Measurements from ENCODE around the gene TOP3A. TPM values are rescaled to one million over a fixed set of nuclear protein-coding genes. Genes with fewer than 3 reads are reported as not detected.
A peak's percentile ranks its signal among the peaks of the same experiment; 100 is the strongest.

The TOP3A gene
- total RNA-seq, 1 donor from 2014 or later, result 16.1 TPM

DNA sequence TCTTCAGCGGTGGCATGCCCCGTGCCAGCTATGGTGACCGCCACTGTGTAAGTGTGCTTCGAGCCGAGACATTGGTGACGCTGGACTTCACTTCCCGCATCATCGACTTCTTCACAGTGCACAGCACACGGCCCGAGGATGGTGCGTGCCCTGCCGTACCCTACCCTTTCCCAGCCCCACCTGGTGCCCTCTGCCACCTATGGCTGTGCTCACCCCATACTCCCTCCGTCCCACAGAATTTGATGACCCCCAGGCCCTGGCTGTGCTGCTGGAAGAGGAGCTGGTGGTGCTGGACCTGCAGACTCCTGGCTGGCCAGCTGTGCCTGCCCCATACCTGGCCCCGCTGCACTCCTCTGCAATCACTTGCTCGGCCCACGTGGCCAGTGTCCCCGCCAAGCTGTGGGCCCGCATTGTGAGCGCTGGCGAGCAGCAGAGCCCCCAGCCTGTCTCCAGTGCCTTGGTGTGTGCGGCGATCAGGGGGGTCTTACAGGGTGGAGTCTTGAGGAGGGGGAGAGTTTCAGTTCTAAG, 79.9 kb downstream of the TOP3A start:
- DNase-seq (ENCODE audit: low spot score), result no peak

DNA sequence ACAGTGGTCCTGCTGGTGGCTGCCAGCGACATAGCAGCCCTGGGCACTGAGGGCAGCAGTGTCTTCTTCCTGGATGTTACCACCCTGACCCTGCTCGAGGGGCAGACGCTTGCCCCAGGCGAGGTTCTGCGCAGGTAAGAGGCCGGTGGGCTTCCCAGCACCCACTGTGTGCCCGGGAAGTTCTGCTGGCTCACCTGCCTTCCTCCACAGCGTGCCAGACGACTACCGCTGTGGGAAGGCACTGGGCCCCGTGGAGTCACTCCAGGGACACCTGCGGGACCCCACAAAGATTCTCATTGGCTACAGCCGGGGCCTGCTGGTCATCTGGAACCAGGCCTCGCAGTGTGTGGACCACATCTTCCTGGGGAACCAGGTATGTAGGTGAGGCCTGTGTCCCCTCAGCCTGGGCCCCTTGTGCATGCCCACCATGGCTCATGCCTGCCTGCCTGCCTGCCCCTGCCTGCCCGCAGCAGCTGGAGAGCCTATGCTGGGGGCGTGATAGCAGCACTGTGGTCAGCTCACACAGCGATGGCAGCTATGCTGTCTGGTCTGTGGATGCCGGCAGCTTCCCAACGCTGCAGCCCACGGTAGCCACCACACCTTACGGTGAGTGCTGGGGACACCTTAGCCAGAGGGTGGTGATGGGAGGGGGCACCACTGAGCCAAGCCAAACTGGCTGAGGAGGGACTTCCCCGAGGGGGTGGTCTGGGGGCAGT, 80.8 kb downstream of the TOP3A start:
- DNase-seq (ENCODE audit: low spot score), result no peak

- no peak for DNase-seq (ENCODE audit: low spot score)
These were observed 83.6 kb downstream of the TOP3A start for GRCh38 chr17:18231164-18231563.

DNA sequence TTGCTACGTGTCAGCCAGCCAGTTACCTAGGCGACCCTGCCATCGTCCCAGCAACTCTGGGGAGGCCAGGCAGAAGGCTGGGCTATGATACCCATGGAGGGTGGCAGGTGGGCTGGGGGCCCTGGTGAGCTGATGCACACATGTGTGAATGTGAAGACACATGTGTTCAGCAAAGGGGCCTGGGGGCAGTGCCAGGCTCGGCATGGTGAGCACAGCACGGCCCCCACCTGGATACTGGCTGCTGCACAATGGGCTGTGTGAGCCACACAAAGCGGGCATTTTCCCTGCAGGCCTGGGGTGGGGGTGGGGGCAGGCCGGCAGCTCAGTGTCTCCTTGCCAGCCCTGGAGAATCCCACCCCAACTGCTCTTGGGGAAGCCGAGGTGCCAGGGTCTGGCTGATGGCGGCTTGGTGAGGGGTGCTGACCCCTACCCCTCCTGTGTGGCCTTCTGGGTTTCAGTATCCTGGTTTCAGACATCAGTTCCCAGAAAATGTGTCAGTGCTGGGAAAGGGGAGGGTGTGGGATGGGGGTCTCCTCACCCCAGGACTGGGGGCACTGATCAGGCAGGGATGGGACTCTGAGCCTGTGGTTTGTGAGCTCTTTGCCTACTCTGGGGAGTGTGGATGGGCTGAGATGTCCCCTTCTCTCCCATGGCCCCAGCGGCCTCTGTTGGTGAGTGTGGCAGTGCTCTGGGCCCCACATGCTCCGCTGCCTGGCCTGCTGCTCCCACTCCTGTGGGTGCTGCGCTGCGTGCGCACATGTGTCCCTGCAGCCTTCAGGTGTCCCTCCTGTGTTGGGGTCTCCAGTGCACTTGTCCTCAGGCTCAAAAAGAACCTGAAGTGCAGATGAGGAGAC, 84.3 kb downstream of the TOP3A start:
- DNase-seq (ENCODE audit: low spot score), result no peak

- no peak for DNase-seq (ENCODE audit: low spot score)
These were observed 85.0 kb downstream of the TOP3A start for GRCh38 chr17:18229771-18230170.

GRCh38 chr17:18229254-18229653, 85.5 kb downstream of the TOP3A start:
- no peak for DNase-seq (ENCODE audit: low spot score)

GRCh38 chr17:18228176-18228682, 86.6 kb downstream of the TOP3A start:
- no peak for DNase-seq (ENCODE audit: low spot score)

- DNase-seq (ENCODE audit: low spot score), result no peak
These were observed 87.2 kb downstream of the TOP3A start for GRCh38 chr17:18227635-18228034.

- DNase-seq (ENCODE audit: low spot score), result no peak
These were observed 88.4 kb downstream of the TOP3A start for GRCh38 chr17:18226284-18226945.

DNA sequence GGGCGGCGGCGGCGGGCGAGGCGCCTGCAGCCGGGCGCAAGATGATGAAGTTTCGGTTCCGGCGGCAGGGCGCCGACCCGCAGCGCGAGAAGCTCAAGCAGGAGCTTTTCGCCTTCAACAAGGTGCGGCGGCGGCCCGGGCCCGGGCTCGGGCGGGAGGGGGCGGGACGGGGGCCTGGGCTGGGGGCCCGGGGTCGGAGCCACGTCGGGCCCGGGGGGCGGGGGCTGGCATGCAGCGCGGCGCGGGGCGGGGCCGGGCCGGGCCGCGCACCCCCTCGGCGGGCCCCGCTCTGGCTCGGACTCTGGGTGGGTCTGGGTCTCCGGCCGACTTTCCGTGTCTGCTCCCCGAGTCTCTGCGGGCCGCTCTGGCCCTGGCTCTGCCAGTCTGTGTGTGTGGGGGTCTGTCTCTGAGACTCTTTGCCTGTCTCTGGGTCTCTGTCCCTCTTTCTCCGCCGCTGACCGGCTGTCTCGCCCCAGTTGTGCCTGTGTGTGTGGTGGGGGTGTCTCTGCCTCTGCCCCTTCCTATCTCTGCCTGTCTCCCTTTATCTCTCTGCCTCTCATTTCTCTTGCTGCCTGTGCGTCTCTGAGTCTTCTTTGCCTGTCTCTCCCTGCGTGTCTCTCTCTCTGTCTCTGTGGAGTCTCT, 89.0 kb downstream of the TOP3A start:
- DNase-seq (ENCODE audit: low spot score), result peak; percentile 43

- peak; percentile 97 for DNase-seq (ENCODE audit: low spot score)
These were observed 89.6 kb downstream of the TOP3A start, which contains the start of gene LLGL1 for GRCh38 chr17:18225121-18225641. Gene LLGL1 (plus strand): TSS chr17:18225635. CDS start chr17:18225683, 48 bp downstream.

GRCh38 chr17:18224387-18225120, 90.2 kb downstream of the TOP3A start:
- peak; percentile 66 for DNase-seq (ENCODE audit: low spot score)

DNA sequence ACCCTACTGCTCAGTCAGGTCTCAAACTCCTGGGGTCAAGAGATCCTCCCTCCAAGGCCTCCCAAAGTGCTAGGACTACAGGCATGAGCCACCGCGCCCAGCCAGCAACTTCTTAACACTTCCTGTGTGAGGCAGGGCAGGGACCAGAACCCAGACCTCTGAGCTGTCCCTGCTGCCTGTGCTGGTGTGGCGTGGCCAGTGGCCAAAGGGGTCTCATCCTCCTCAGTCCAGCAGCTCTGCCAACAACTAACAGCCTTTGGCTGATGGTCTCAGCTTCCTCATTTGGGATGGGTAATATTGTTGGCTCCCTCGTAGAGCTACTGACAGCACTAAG, 90.8 kb downstream of the TOP3A start:
- DNase-seq (ENCODE audit: low spot score), result no peak

Other genes starting within 250 kb of the TOP3A start
- 25.3 TPM for gene DRG2, start 227.0 kb downstream of the TOP3A start, total RNA-seq (ENCODE audit: insufficient read depth, low replicate concordance)
- 4.3 TPM for gene MYO15A, start 206.2 kb downstream of the TOP3A start, total RNA-seq (ENCODE audit: insufficient read depth, low replicate concordance)
- 86.2 TPM for gene ALKBH5, start 131.2 kb downstream of the TOP3A start, total RNA-seq (ENCODE audit: insufficient read depth, low replicate concordance)
- gene LLGL1, start 89.4 kb downstream of the TOP3A start, total RNA-seq (ENCODE audit: insufficient read depth, low replicate concordance), result 21.2 TPM
- 118 TPM for gene FLII, start 56.3 kb downstream of the TOP3A start, total RNA-seq (ENCODE audit: insufficient read depth, low replicate concordance)
- 15.9 TPM for gene MIEF2, start 54.3 kb downstream of the TOP3A start, total RNA-seq (ENCODE audit: insufficient read depth, low replicate concordance)
- gene SMCR8, start 299 bp upstream of the TOP3A start, total RNA-seq (ENCODE audit: insufficient read depth, low replicate concordance), result 7.2 TPM
- gene SHMT1, start 48.6 kb upstream of the TOP3A start, total RNA-seq (ENCODE audit: insufficient read depth, low replicate concordance), result 5.1 TPM
- gene EVPLL, start 62.8 kb upstream of the TOP3A start, total RNA-seq (ENCODE audit: insufficient read depth, low replicate concordance), result 0.24 TPM
- 0.48 TPM for gene LGALS9C, start 161.8 kb upstream of the TOP3A start, total RNA-seq (ENCODE audit: insufficient read depth, low replicate concordance)

Data from umbilical cord (tissue), 2 donors.